RPMI8226 (cell line): ENCODE measurements around the gene CCNG2.
"Not testable (repeated sequence)": the region's sequence is repeated elsewhere in the genome, so short reads cannot be mapped to it uniquely, and the experiment has no call there.

Source experiments
- DNase-seq: peaks from one replicate; pipeline ENCODE4 v3.0.0-alpha.2; 2015

CCNG2 gene, protein sequence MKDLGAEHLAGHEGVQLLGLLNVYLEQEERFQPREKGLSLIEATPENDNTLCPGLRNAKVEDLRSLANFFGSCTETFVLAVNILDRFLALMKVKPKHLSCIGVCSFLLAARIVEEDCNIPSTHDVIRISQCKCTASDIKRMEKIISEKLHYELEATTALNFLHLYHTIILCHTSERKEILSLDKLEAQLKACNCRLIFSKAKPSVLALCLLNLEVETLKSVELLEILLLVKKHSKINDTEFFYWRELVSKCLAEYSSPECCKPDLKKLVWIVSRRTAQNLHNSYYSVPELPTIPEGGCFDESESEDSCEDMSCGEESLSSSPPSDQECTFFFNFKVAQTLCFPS

DNA sequence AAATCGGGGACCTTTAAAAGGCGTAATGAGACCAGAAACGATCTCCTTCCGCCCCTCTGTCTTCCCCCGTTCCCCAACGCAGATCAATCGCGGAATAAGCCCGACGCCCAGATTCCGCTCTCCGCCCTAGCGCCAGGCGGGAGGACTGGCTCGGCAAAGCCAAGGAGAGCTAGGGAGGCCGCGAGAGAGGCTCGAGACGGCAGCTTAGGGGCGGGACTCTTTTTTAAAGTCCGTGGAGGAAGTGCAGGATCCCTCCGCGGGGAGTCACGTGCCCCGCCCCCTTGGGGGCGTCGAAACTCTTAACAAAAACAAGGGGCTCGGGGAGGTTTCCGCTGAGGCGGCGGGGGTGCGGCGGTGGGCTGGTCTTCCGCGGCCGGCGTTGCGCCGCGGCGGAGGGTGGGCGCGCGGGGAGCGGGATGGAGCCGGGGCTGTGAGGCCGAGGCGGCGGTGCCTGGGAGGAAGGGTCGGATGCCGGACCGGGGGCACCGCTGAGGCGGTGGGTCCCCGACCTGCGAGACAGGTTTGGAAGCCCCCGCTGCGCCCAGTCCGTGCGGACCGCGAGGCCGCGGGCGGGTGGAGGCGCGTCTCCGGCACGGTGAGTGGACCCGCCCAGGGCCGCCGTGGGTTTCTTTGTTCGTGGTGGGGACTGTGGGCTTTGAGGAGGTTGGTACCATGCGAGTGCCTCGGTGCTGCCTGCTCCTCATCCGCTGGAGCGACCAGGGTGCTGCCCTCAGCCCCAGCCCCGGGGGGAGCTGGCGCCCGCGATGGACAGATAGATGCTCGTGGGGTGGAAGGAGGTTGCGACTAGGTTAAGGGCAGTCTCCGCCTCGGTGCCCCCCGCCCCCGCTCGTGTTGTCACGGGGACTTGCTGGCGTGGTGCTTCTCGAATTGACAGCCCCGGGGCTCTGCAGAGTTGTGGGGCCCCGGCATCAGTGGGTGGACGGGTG lies at the start of gene CCNG2:
TSS of gene CCNG2 (plus strand) at position 296 of the 947 bp plus-strand sequence. CDS start 1,326 bp downstream, outside the sequence.
- peak; percentile 82 for DNase-seq

DNA sequence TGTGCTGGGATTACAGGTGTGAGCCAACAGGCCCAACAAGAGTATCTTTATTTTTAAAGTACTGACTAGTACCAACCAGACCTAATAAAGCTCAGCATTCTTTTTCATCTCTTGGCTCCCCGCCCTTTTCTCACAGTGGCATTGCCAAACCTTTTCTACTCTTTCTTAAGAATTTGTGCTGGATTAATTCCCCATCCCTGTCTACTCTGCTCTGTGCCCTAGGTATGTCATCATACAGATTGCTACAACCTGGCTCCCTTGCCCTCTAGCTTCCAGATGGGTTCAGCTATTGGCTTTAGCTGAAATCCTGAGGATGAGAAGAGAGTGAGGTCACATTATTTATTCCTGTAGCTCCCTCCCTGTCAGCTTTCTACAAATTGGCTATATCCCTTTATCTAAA lies 46.3 kb upstream of the CCNG2 start:
- DNase-seq: no peak

DNA sequence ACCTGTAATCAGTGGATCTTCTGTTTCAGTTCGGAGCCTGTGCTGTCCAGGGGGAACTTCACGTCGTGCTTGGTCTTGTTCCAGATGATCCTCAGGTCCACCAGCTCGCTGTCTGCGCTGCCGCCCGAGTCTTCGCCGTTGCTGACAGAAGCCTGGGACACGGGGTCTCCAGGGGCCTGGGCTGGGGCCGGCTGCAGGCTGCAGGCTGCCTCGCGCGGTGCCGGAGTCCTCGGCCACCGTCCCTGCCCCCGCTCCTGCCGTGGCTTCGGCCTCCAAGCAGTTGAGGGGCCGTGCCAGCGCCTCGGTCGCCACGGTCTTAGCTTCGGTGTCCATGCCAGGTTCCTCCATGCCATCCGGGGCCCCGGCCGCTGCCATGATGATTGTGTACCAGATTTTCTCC lies 43.9 kb upstream of the CCNG2 start:
- no peak for DNase-seq

DNA sequence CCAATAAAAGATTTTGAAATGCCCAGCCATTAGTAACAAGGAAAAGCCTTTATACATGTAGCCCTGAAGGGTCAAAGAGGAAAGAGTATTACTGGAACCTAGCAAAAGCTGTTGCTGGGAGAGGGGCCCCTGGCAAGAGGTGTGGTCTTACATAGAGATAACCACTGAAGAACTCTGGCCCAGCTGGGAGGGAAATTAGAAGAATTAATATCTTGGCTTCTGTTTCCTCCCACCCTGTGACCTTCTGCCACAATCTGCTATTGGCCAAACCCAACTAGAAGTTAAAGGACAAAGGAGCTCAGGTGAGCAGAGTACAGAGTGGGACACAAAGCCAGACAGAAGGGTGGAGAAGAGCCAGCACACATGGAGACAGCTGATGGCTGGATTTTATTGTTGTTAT lies 39.3 kb upstream of the CCNG2 start:
- no peak for DNase-seq

- DNase-seq: no peak
These were observed 36.0 kb upstream of the CCNG2 start for GRCh38 chr4:77120886-77121508.

DNA sequence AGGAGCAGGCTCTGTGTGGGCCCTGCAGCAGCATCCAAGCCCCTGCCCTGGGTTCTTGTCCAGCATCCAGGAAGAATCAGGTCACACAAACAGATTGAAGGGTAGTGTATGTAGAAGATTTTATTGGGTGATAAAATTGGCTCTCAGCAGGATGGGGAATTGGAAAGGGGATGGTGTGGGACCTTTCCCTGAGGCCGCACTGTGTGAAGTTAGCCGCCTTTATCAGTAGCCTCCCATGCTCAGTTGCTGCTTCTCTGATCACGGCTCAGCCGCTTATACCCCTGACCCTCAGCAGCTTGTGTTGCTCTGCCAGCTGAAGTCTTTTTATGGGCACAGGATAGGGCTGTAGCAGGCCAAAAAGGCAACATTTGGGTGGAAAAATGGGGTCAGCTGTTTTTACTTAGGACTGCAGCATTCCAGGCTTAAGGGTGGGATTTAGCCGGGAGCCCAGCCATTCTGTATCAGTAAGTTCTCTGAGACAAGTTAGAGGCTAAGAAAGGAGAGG lies 35.2 kb upstream of the CCNG2 start:
- no peak for DNase-seq

DNA sequence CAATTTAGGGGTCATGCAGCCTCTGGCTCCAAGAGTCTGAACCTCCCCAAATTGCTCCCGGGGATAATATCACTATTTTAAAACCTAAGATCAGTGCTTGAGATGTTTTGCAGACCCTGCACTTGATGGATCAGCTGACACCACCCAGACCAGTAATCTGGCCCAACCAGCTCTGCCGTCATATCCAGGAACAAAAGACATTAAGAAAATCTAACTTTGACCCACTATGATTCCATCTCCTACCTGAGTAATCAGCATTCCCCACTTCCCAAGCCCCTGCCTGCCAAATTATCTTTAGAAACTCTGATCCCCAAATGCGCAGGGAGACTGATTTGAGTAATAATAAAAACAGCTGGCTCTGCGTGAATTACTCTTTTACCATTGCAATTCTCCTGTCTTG lies 34.4 kb upstream of the CCNG2 start:
- DNase-seq: no peak

- DNase-seq: no peak
These were observed 33.6 kb upstream of the CCNG2 start for GRCh38 chr4:77123411-77123810.

- no peak for DNase-seq
These were observed 32.4 kb upstream of the CCNG2 start for GRCh38 chr4:77124576-77124975.

- DNase-seq: no peak
These were observed 31.0 kb upstream of the CCNG2 start for GRCh38 chr4:77125961-77126360.

DNA sequence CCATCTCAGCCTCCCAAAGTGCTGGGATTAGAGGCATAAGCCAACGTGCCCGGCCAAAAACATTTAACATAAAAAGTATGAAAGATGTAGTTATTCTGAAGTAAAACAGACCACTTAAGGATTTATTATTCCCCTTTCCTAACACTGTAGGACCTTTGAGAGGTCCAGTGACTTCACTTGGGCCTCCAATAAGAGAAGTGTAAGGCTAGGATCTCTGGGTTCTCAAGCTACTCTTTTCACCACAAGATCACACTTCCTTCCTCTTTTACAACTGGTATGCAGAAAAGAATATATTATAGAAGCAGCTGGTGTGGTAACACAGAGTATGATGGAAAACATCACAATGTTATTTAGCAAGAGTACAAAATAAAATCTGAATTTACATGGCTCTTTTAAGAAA lies 30.2 kb upstream of the CCNG2 start:
- DNase-seq: no peak

DNA sequence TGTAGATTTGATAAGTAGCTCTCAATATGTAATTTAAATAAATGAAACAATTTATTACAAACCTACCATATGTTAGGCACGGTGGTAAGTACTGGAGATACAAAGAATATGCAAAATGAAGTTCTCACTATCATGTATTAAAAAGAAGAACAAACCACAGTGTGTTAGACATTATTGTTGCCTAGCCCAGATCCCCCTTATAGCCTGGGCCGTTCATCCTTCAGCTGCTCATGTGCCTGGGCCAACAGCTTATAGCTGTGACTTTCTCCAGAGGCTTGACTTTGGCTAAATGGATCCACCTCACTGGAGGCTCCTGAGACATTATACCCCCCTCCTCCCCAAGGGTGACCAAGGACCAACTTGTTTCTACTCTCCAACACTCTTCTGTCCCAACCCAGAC lies 29.8 kb upstream of the CCNG2 start:
- DNase-seq: no peak

DNA sequence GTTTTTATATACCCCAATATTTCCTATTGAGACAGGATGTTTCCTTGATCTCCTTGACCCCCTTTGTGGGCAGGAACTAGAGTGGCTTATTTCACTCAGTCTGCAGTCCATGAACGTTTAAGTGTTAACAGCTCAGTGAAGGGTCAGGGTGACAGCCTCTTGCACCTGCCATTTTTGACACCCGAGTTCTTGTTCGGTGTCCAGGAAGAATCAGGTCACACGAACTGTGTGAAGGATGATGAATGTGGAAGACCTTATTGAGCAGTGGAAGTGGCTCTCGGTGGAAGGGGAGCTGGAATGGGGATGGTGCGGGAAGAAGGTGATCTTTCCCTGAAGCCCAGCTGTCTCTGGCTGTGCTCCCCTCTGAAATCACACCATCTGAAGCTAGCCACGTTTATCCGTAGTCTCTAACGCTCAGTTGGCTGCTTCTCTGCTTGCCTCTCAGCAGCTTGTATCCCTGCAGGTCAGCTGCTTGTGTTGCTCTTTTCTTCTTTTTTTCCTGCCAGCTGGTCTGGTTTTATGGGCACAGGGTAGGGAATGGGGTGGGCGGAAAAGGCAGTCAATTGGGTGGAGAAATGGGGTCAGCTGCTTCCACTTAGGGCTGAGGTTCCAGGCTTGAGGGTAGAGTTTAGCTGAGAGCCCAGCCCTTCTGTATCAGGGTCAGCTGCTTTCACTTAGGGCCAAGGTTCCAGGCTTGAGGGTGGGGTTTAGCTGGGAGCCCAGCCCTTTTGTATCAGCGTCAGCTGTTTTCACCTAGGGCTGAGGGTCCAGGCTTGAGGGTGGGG lies 29.0 kb upstream of the CCNG2 start:
- no peak for DNase-seq

DNA sequence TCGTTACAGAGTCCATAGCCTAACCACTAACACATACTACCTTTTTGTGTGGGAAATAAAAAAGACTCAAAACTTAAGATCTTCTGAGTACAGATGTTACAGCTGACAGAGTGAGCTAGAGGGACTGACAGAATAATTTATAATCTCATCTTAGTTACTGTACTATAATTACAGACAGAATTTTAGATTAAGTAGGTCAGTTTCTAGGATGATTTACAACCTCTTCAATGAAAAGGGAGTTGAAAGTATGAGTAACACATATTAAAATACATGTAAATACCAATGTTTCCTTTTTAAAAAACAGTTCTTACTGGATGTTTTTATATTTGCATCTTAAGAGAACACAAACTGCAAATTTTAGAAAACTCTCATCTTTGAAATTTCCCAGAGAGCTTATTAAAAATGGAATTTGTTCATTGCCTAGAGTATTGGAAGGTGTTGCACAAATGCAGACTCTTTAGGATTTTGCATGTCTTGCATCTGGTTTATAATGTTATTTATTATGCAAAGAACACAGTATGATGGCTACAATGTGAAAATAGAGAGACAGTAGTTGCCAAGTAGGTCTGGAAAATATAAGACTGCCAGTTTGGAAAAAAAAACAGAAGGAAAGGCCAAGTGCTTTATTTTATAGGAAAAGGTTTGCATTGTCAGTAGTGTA lies 24.2 kb upstream of the CCNG2 start:
- DNase-seq: no peak

DNA sequence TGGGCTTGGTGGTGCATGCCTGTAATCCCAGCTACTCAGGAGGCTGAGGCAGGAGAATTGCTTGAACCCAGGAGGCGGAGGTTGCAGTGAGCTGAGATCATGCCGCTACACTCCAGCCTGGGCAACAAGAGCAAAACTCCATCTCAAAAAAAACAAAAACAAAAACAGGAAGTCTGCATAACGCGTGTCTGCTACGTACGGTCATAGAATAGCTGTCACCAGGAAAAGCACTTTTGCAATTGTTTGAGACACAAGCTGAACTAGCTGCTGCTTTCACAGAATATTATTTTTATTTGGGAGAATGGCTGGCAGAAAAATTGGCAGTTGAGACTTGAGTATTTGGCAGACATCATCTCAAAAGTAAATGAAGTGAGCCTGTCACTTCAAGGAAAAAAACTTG lies 19.6 kb upstream of the CCNG2 start:
- not testable (repeated sequence) for DNase-seq

DNA sequence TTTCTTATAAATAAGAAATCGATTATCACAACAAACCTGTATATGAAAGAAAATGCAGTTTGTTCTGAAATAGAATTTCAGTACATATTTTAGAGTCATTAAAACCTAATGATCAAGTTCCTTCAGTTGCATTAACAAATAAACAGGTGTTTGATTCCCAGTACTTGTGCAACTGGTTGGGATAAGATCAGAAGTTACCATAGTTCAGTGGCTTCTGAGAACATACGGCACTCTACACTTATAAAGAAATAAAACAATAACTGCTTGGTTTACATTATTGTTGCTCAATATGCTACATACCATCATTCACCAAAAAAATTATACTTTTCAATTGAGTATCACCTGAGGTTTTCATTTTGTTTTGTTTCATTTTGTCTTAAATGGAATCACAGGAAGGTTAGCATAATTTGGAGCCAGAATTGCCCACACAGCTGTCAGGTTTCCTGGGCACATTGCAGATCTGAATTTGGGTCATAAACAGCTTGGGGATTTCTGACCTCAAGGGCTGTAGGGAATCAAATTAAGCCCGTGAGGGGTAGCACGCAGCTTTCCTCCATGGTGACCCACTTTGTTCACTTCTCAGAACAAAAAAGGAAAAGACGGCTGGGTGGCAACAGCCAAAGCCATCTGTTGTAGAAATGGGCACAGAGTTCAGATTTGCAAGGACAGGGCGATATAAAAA lies 14.9 kb upstream of the CCNG2 start:
- DNase-seq: no peak

DNA sequence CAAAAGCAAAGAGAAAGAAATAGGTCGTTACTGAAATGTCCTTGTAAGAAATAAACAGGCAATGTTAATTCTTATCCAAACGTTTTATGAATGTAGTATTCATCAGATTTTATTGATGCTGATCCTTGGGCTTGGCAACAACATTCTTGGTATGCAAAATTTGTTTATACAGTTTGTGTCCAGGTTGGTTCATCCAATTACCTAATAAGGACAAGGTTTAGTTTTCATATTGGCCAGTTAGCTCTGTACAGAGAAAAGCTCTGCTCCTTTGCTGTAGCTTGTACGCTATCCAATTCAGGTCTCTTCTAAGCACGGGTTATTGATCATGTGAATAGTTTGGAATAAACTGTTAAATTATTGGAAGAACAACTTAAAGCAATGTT lies 14.4 kb upstream of the CCNG2 start:
- DNase-seq: no peak

- DNase-seq: no peak
These were observed 13.9 kb upstream of the CCNG2 start for GRCh38 chr4:77143091-77143490.

DNA sequence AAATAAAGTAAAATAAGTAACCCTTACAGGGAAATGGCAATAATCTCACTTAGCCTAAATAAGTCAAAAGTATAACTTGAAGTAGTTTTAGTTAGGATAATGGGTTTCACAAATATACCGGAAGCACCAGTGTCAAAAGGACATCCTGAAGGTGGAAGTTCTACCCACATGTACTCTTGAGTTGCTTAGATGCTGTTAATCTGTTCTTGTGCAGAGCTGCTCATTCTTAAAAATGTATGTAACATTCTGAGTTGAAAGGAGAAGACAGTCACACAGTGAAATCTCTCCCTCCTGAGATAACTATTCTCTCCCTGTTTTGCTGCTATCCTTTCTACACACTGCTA lies 11.2 kb upstream of the CCNG2 start:
- no peak for DNase-seq

DNA sequence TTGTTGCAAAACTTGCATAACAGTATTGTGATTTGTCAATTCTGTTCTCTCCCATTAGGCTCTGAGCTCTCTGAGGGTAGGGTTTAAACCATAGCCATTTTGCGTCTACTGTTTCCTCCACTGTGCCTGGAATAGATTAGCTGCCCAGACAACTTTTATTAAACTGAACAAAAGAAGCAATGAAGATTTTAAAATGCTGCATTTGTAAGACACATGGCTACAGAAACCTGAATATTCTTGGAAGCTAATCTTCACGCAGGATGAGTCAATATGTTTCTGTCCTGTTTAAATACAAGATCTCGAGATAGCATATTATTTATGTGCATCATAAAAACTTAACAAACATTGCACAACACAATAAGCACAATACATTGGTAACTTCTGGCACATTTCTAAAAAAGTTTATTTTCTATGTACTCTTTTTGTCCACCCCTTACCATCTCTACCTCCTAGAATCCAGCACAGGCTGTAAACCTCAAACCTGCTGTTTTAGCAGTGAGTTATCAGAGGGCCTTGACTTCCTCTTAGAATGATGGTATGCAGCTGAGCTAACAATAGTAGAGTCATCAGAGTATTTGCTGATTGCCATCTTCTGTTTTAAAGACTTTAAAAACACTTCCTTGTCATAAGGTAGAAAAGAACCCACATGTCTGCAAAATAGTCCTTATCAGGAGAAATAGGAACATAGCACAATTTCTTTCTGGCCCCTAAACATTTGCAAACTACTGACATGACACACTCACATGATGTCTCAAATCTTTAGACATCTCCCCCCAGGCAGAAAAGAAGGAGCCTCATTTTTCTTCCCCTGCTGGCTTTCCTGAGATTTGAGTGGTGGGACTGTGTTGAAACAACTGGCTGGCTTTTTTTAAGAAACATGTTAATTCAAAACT lies 10.6 kb upstream of the CCNG2 start:
- no peak for DNase-seq
